Activated CD8-positive, alpha-beta memory T cell treated with anti-CD3 and anti-CD28 coated beads, Interleukin-2, amount 50 U/mL, for 24 hours (primary cell): Measurements from ENCODE around the gene CCR9.

Experiments used
- DNase-seq: peaks from one replicate; pipeline ENCODE4 v3.0.0-alpha.2; 2020; ENCODE audit errors: extremely low read depth

CCR9 gene

DNA sequence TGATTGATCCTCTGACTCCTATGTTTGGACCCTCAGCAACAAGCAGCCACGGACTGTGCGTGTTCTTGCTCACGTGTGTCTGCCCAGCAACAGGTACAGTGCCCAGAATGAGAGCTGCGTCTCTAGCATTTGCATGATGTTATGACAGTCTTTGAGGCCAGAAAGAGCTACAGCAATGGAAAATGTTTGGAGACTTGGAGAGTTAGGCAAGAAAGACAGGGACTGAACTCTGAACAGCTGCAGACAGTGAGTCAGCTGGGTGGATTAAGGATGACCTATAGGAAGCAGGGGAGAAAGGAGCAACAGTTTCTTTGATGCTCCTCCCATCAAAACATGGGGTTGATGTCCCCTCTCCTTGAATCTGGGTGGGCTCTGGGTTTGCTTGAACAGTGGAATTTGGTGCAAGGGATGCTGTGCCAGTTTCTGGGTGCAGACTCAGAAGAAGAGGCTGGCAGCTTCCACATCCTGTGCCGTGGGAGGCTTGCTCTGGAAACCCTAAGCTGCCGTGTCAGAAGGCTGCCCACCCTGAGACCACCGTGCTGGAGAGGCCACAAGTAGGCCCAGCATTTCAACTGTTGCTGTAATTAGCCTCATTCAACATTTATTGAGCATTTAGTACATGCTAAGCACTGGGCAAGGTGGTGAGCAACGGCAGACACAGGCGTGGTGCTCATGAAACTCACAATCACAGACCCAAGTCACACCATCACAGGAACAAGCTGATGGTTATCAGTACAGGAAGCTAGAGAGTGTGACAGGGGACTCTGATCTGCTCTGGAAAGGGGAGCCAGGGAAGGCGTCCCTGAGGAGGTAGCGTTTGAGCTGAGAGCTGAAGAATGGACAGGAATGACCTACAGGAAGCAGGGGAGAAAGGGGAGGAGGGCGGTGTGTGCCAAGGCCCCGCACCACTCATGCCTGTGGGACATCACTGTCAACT, 21.7 kb downstream of the CCR9 start:
- DNase-seq, result no peak

DNA sequence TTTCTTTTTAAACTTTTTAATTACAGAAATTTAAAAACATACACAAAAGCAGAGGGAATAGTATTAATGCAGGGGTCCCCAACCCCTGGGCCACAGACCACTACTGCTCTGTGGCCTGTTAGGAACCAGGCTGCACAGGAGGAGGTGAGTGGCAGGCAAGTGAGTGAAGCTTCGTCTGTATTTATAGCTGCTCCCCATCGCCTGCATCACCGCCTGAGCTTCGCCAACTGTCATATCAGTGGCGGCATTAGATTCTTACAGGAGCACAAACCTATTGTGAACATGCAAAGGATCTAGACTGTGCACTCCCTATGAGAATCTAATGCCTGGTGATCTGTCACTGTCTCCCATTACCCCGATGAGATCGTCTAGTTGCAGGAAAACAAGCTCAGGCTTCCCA, 22.4 kb downstream of the CCR9 start:
- DNase-seq, result no peak

DNA sequence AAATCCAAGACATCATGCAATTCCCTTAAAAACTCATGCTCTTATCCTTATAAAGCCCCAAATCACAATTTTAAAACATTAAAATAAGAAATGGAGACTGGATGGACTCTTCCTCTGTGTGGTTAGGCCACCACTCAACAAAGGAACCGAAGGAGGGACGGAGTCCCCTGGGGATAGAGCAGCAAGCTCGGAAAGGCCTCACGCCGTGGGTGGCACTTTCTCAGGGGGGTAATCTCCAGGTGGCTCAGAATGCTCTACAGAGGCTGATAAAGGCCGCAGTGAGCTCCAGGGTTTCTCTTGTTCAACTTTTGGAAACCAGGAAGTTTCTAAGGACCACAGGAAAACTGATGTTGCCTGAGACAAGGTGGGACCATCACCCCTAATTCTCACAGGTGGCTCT, 23.2 kb downstream of the CCR9 start:
- no peak for DNase-seq

DNA sequence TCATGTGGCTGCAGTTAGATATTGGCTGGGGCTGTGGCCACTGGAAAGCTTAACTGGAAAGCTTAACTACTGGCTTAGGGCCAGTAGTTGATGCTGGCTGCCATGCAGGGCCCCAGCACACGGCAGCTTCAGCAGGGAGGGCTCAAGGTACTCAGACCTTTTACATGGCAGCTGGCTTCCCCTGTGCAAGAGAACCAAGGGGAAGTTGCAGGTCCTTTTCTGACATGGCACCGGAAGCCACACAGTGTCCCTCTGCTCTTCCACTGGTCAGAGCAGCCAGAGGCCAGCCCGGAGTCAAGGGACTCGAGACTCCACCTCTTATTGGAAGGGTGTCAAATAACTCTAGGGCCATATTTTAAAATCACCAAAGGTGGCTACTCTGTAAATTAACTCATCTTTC, 24.5 kb downstream of the CCR9 start:
- no peak for DNase-seq

DNA sequence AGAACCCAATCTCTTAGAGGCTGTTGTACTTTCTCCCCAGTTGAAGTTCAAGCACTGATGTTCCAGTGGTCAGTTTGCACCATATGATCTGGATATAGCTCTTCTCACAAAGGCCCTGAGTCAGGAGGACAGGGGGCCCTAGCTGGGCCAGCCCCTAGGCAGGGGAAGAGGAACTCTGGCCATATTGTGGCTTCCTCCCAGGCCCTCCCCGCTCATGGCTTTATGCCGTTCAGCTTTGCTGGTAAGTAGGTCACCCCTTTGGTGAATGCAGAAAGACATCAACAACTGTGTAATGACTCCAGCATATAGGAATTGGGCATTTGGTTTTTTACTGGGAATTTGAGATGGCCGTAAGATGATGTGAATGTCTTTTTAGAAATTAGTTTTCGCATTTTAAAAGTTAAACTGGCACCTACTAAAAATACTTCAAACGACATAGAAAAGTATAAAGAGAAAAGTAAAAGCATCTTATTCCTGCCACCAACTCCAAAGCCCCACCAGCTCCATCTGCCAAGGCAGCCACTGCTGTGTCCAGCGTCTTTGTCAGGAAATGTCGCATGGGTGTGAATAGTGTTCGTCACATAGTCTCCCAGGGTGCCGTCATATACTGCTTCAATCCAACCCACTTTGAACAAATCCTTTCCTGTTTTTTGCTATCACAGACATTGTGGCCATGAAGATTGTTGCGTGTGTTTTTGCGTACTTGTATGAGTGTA, 25.3 kb downstream of the CCR9 start:
- no peak for DNase-seq

DNA sequence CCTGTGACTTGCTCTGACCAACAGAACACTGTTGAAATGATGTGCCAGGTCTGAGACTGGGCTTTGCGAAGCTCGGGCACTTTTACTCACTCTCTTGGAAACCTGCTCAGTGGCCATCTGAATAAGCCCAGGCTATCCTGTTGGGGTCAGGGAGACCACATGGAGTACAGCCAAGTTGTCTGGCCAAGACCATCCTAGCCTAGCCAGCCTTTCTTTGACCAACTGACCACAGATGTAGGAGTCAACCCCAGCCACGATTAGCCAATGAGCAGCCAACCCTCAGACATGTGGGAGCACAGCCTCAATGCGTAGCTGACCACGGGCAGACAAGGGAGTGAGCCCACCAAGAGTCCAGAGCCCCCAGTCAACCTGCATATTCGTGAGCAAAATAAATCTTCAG, 26.1 kb downstream of the CCR9 start:
- no peak for DNase-seq

DNA sequence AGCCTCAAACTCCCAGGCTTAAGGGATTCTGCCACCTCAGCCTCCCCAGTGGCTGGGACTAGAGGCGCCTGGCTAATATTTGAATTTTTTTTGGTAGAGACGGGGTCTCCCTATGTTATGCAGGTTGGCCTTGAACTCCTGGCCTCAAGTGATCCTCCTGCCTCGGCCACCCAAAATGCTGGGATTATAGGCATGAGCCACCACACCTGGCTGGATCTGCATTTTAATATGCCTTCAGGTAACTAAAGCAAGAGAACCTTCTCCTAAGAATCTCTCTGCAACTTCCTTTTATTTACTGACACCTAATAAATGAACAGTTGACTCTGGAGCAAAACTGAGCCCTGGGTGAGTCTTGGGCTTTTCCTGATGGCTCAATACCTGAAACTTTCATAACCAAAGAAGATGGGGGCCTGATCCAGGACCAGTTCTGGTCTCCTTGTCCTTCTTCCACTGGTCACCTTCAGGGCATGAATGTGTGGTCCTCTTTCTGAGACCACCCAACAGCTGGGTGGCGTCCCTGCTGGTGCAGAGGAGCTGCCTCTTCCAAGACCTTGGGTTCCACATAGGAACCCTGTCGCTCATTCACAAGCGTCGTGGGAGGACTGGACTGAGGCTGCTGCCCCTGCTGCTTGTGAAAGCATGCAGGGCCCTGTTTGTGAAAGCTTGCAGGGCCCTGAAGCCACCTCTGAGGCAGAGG, 28.2 kb downstream of the CCR9 start:
- DNase-seq, result no peak

DNA sequence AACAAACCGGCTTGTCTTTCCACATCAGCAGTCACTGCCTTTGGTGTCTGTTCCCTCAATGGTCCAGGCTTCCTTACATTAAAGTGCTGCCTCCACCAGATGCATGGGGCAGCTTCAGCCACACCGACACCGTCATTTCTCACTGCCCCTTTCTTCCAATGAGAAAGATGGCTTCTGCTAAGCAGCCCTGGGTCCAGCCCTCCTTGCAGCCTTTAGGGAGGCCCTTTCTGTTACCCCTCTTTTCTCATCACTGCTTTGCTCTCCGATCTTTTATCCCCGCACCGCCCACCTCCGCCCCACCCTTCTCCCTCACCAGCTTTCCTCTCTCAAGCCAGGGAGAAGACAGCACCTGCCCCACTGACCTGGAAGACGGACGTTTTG, 28.7 kb downstream of the CCR9 start:
- no peak for DNase-seq

DNA sequence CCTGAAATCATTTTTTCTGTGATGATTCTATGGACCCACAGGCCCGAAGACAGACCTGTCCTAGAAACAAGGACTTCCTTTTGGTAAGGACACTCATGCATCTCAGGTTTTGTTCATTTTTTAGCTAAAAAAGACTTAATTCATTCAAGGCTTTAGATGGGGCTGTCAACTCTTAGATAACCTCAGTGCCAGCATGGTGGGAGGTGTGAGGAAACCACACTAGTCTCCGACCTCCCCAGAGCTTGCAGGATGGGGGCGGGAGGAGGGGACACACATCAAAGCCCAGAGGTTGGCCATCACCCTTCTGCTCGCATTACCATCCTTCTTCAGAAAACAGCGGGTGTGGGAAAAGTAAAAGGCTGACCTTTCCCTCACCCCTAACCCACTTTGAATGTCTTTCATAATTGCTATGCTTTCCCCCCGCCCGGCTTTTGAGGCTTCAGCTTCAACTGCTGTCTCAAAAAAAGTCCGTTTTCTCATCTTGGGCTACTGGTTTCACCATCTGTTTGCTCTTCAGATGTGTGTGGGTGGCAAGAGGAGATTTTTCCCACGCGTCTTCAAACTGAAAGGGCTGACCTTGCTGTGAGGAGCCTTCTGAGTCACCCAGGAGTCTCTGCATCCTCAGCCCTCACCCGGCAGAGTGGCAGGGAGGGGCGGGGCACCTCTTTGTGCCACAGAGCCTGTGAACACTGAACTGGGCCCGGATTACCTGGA, 29.3 kb downstream of the CCR9 start:
- peak; percentile 62 for DNase-seq

DNA sequence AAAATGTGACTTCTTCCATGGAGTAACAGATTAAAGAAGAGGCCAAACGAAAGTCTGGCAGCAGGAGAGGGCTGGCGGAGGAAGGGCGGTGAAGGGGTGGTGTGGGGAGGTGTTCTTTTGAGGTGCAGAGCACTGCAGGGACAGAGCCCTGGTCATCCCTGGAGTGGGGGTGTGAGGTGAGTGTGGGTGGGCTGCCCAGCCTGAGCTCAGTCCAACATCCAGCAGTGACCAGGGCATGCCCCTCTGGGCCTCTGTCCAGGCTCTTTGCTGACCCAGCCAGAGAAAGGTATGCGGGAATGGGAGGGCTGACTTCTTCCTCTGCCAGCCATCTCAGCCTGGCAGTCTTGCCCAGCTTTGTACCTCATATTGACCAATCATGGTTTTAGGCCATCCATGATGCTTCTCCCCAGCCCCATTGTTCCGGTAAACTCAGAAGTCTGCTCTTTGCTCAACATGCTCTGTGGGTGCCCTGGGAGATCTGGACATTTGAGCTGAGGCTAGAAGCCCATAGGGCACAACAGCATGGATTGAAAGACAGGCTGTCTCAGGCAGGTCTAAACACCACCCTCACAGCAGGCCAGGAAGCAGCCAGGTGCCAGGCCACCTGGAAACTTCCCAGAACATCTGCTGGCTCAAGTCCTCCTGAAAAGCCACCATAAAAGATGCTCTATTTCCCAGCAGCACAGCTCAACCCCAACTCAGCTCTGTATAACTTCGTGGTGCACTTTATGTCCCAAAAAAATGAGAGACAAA, 31.0 kb downstream of the CCR9 start:
- no peak for DNase-seq

DNA sequence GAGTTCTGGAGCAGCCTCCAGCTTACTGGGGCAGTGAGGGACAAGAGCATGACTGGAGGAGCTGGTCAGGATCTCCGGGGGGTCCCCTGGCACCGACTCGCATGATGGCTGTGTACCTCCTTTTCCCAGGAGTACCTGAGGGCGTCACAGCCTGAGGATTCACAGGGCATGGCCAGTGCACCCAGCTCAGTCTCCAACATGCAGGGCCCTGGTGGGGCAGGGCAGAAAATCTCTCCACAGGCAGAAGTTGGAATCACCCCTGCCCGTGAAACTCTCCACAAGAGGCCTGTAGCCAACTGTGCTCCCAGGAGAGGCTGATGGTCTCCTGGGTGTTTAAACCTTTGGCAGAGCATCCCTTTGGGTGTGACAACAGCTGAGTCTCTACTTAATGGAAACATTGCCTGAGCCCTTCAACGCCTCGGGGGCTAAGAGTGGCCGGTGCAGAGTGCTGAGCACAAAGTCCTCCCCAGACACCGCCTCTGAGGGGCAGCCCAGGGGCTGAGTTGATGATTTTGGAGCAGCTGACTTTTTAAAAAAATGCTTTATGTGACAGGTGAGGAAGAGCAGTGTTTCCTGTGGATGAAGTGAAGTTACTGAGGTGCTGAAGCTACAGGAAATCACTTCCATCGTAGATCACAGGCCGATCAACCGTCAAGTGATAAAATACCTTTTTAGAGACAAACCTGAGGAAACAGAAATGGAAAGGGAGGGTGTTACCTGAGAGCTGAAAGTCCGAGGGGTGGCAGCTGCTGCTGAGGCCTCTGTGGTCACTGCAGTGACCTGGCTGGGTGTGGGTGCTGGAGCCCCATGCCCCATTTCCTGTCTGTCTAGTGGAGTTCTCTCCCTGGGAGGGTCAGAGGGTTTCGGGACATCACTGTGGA, 35.1 kb downstream of the CCR9 start:
- no peak for DNase-seq

DNA sequence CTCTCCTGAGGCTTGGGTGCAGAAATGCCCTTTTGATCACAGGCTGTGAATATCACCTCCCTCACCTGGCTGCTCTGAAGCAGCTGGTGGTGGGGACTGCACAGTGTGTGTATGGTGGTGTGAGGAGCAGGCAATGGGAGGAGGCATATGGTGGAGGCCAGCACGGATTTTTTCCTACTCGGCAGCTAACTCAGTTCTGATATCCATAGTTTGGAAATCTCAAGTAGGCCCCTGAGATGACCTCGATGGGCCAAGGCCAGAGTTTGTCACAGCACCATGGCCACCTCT, 35.6 kb downstream of the CCR9 start:
- no peak for DNase-seq

DNA sequence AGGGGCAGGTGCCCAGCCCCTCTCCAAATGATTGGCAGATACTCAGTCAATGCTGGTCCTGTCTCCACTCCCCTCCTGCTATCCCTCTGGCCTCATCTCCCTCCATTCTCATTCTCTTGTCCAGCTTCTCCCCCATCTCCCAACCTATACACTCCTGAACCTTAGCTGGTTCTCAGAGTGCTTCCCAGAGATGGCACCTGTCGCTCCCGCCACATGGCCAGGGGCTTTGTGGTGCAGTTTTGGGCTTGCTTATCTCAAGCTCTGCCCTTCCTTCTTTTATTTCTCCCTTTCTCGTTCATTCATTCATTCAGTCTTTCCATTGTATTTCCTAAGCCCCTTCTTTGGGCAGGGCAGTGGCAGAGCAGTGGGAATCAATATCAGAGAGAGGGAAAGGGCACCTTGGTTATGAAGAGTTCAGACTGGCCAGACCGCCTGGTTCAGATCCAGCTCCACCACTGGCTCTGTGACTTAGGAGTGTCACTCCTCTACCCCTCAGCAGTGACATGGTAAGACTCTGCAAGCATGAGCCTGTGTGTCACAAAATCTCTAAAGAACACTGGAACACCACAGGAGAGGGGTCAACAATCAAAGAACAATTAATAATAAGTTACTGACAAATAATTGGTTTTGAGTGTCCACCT, 36.7 kb downstream of the CCR9 start:
- DNase-seq, result no peak

DNA sequence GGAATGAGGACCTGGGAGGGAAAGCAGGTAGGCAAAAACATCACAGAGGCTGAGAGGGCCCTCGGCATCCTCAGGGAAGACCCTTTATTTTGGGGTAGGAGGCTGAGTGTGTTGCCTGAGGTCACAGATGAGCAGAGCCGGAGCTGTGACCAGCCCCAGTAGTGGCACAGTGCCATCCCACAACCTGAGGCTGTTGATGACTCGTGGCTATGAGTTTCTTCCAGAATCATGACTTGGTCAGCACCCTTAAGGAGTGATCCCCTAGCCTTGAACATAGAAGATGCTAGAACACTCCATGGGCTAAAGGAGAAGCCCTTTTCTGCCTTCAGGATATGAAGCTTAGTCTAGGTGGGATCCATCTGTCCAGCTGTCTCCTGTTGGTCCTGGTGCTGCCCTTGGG, 37.4 kb downstream of the CCR9 start:
- DNase-seq, result no peak

DNA sequence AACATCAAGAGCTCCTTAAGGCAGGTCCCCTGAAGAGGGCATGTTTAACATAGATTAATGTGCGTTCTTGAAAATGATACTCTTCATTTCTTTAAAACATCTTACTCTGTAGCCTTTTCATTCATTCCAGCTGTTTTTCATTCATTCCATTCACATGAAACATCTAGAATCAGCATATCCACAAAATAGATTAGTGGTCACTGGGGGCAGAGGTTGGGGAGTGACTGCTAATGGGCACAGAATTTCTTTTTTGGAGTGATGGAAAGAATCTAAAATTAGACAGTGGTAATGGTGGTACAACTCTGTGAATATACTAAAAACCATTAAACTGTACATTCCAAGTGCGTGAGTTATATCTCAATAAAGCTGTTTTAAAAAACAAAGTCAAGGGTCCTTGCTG, 41.5 kb downstream of the CCR9 start:
- DNase-seq, result no peak

DNA sequence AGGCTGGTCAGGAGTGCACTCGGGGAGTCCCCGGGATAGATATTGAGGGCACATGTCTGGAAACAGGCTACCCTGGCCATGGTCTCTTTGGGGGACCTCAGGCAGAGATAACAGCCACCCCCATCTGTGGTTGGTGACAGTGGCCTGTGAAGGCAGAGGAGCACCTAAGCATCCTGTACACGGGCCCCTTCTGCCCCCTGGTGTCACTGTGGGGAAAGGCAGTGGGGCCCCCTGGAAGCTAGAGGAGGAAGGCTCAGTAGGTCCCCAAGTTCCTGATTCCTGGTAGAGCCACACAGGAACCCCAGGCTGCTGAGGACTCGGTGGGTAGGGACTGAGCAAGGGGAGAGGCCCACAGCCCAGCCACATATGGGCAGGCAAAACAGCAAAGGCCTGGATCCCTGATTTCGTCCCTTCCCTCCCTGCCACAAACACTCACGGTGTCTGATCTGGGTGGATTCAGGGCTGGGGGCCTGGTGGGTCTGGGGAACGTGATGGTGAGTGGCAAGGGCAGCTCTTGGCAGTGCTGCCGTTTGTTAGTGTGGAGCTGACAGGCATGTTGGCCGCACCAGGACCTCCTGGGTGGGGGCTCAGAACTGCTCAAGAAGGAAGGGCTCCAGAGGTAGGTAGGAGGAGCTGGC, 42.8 kb downstream of the CCR9 start:
- DNase-seq, result no peak

DNA sequence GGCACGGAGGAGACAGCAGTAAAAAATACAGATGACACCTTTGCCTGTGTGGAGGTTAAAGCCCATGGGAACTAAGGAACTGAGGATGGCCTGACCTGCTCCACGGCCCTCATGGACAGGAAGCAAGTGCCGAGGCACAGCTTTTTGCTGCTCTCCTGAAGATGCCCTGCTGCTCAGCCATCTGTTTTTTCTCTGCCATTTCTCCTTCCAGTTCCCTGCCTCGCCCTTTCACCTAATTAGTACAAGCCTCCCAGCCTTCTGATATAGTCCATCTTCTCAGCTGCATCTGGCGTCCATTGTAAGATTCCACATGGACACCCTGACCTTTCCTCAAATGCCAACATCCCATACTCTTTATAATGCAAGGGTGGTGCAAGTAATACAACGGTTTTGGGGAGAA, 45.2 kb downstream of the CCR9 start:
- no peak for DNase-seq

DNA sequence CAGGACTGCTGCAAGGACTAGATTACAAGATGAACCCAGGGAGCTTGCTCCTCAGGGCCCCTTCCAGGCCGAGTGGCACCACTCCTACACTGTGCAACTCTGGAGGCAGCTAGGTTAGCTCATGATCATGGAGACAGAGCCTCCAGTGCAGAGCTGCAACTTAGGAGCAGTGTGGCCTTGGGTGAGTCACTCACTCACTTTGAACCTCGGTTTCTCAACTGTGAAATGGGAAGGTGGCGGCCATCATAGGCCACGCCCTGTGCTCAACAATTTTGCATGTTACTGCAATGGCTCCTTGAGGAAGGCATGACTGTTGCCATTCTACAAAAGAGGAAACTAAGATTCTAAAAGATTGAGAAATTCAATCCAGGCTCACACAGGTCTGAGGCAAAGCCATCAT, 45.8 kb downstream of the CCR9 start:
- no peak for DNase-seq

DNA sequence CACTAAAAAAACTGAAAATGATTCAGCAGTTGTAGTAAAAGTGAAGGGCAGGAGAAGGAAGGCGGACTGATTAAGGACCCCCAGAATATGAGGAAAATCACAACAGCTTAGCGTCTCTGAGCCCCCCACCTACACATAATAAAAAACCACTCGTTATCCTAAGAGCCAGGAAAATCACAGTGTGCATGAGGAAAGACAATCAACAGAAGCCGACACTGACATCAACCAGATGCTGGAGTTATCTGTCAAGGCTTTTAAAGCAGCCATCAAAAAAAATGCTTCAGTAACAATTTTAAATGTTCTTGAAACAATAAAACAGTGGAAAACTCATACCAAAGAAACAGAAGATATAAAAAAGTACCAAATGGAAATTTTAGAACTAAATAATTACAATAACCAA, 47.2 kb downstream of the CCR9 start:
- no peak for DNase-seq

DNA sequence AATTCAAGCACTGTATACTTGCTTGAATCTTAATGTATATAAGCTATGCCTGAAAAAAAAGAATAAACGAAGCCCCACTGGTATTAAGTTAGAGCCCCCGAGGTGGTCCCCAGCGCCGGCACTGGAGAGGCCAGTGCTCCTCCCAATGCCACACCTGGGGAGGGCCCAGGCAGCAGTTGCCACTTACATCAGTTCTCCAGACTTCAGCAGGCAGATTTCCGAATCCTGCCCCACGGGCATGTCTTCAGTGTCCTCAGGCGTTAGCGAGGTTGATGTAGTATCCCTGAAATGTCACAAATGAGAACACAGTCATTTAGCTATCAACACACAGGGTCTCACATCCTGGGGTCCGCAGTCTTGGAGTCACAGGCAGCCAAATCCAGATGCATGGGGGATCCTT, 49.9 kb downstream of the CCR9 start:
- no peak for DNase-seq
